Neutrophil (primary cell): ENCODE measurements around the gene SCO1.

Experiments used
- H3K27ac ChIP-seq: fragments of 200-600 bp; sonication (generic); 2 replicates; pipeline ENCODE4 v1.5.1; 2016; ENCODE audit warnings: mild to moderate bottlenecking, moderate library complexity
- H3K27me3 ChIP-seq: fragments of 200-600 bp; sonication (generic); 2 replicates; pipeline ENCODE4 v1.6.0; 2016; ENCODE audit warnings: mild to moderate bottlenecking
- H3K36me3 ChIP-seq: fragments of 200-600 bp; sonication (generic); 2 replicates; pipeline ENCODE4 v1.5.1; 2017
- H3K4me1 ChIP-seq, 2 experiments: fragments of 200-600 bp in 1 of 2; sonication (generic) in 1 of 2; 1 replicate in 1 of 2; 2 replicates in 1 of 2; pipeline versions ENCODE4 v1.5.1 to v1.6.1; 2013 to 2016; ENCODE audit warnings: low read depth in 1 of 2, low read length in 1 of 2, mild to moderate bottlenecking in 1 of 2, moderate library complexity in 1 of 2; ENCODE audit not compliant: control insufficient read depth in 1 of 2, insufficient read depth in 1 of 2
- H3K4me3 ChIP-seq, 2 experiments: fragments of 200-600 bp in 1 of 2; sonication (generic) in 1 of 2; 1 replicate in 1 of 2; 2 replicates in 1 of 2; pipeline ENCODE4 v1.5.1; 2013 to 2016; ENCODE audit warnings: low read depth in 1 of 2, low read length in 1 of 2, mild to moderate bottlenecking in 1 of 2, moderate library complexity in 1 of 2
- H3K9me3 ChIP-seq: fragments of 200-600 bp; sonication (generic); 2 replicates; pipeline ENCODE4 v1.5.1; 2016
- CTCF ChIP-seq: fragments of 200-600 bp; sonication (generic); IDR thresholded peaks from 2 replicates; pipeline ENCODE4 v1.5.1; 2016; ENCODE audit warnings: antibody characterized with exemption

SCO1 gene

GRCh38 chr17:10646392-10646990 lies 50.8 kb downstream of the SCO1 start:
- Histone ChIP-seq H3K4me1 (no peaks in the 10 kb centered on the region), H3K9me3 (no peaks in the 10 kb centered on the region), H3K4me3 (no peak overlapping the region), H3K36me3 (peaks cover 11% of the 10 kb centered on the region), H3K27ac (no peak overlapping the region), H3K27me3 (no peaks in the 10 kb centered on the region)
- peak; percentile 65 for TF ChIP-seq CTCF

- Histone ChIP-seq H3K27ac (no peak overlapping the region), H3K4me3 (no peak overlapping the region), H3K36me3 (peaks cover 11% of the 10 kb centered on the region), H3K27me3 (no peaks in the 10 kb centered on the region), H3K4me1 (no peaks in the 10 kb centered on the region), H3K9me3 (no peaks in the 10 kb centered on the region)
- TF ChIP-seq CTCF = no peak
Measured at GRCh38 chr17:10640475-10640874, 56.9 kb downstream of the SCO1 start.

GRCh38 chr17:10638151-10638550 lies 59.2 kb downstream of the SCO1 start:
- Histone ChIP-seq H3K4me3 (no peak overlapping the region), H3K4me1 (no peaks in the 10 kb centered on the region), H3K36me3 (peaks cover 11% of the 10 kb centered on the region), H3K27ac (no peak overlapping the region), H3K9me3 (no peaks in the 10 kb centered on the region), H3K27me3 (no peaks in the 10 kb centered on the region)
- no peak for TF ChIP-seq CTCF

- H3K27me3 ChIP-seq = no peaks in the 10 kb centered on the region
- H3K9me3 ChIP-seq = no peaks in the 10 kb centered on the region
- no peaks in the 10 kb centered on the region for H3K4me1 ChIP-seq
- no peak overlapping the region for H3K4me3 ChIP-seq
- H3K36me3 ChIP-seq = no peaks in the 10 kb centered on the region
- no peak for TF ChIP-seq CTCF
- no peak overlapping the region for H3K27ac ChIP-seq
Measured at GRCh38 chr17:10635290-10635689, 62.0 kb downstream of the SCO1 start.

- H3K27ac ChIP-seq = no peak overlapping the region
- H3K27me3 ChIP-seq = no peaks in the 10 kb centered on the region
- H3K36me3 ChIP-seq = peaks cover 6% of the 10 kb centered on the region
- TF ChIP-seq CTCF = no peak
- H3K4me1 ChIP-seq = no peaks in the 10 kb centered on the region
- H3K9me3 ChIP-seq = no peaks in the 10 kb centered on the region
- H3K4me3 ChIP-seq = no peak overlapping the region
Measured at GRCh38 chr17:10633738-10634379, 63.5 kb downstream of the SCO1 start.
